OCI-LY7 (cell line): ENCODE data around the gene ADARB2. TPM values are rescaled to one million over a fixed set of nuclear protein-coding genes. Genes with fewer than 3 reads are reported as not detected.
"Not testable (repeated sequence)": the region's sequence is repeated elsewhere in the genome, so short reads cannot be mapped to it uniquely, and the experiment has no call there.

Source experiments
- BruUV-seq: library from RNA; stranded (reverse); fragments of 400-500 nt; replicated peaks from 2 replicates; lab custom pipeline; 2021; lab: Mats Ljungman, UMichigan
- CTCF ChIA-PET: fragments of 300-600 bp; sonication (Branson Sonifier 250); formaldehyde crosslinking; loops from one replicate; lab custom pipeline; 2022; ENCODE audit warnings: antibody characterized with exemption; ENCODE audit not compliant: unreplicated experiment; lab: Charles Lee
- POLR2A ChIA-PET: fragments of 300-600 bp; sonication (Branson Sonifier 250); formaldehyde crosslinking; loops from one replicate; lab custom pipeline; 2022; ENCODE audit warnings: antibody characterized with exemption; lab: Charles Lee
- DNase-seq: peaks from one replicate; pipeline ENCODE4 v3.0.0-alpha.2; 2015; ENCODE audit warnings: low spot score
- H2AFZ ChIP-seq: fragments of 200-600 bp; sonication (generic), shearing (Covaris generic); 2 replicates; pipeline ENCODE4 v1.6.1; 2014; ENCODE audit warnings: mild to moderate bottlenecking, antibody characterized with exemption, low read length, moderate library complexity
- H3K27ac ChIP-seq: fragments of 200-600 bp; sonication (generic); 2 replicates; pipeline ENCODE4 v1.5.1; 2014; ENCODE audit warnings: mixed run types, low read depth, mild to moderate bottlenecking, moderate library complexity, low read length, inconsistent platforms; ENCODE audit not compliant: poor library complexity, severe bottlenecking
- H3K36me3 ChIP-seq: fragments of 200-600 bp; sonication (generic); 2 replicates; pipeline ENCODE4 v1.6.1; 2014; ENCODE audit warnings: mild to moderate bottlenecking, antibody characterized with exemption, low read length, moderate library complexity, mixed read lengths; ENCODE audit not compliant: insufficient read depth
- H3K4me1 ChIP-seq: fragments of 200-600 bp; sonication (generic); 2 replicates; pipeline ENCODE4 v1.5.1; 2014; ENCODE audit warnings: mild to moderate bottlenecking, low read length; ENCODE audit not compliant: insufficient read depth, poor library complexity, severe bottlenecking
- H3K4me2 ChIP-seq: fragments of 200-600 bp; sonication (generic); 2 replicates; pipeline ENCODE4 v1.6.1; 2014; ENCODE audit warnings: mild to moderate bottlenecking, low read length
- H3K4me3 ChIP-seq: fragments of 200-600 bp; sonication (generic); 2 replicates; pipeline ENCODE4 v1.5.1; 2014; ENCODE audit warnings: mild to moderate bottlenecking, low read depth, low read length; ENCODE audit not compliant: poor library complexity, severe bottlenecking
- H3K79me2 ChIP-seq: fragments of 200-600 bp; sonication (generic); 2 replicates; pipeline ENCODE4 v1.6.1; 2016; ENCODE audit warnings: low read depth, mild to moderate bottlenecking, low read length, moderate library complexity, mixed read lengths; ENCODE audit not compliant: insufficient read depth
- H3K9me2 ChIP-seq: fragments of 200-600 bp; sonication (generic); 2 replicates; pipeline ENCODE4 v1.6.1; 2016; ENCODE audit warnings: mild to moderate bottlenecking, low read length, mixed read lengths; ENCODE audit not compliant: insufficient read depth
- H3K9me3 ChIP-seq: fragments of 200-600 bp; sonication (generic); 2 replicates; pipeline ENCODE4 v1.6.1; 2014; ENCODE audit warnings: mild to moderate bottlenecking, mixed run types, low read length, mixed read lengths
- H4K20me1 ChIP-seq: fragments of 200-600 bp; sonication (generic); 2 replicates; pipeline ENCODE4 v1.6.1; 2014; ENCODE audit warnings: mild to moderate bottlenecking, antibody characterized with exemption, low read length, moderate library complexity, mixed read lengths; ENCODE audit not compliant: insufficient read depth
- EZH2phosphoT487 ChIP-seq: fragments of 200-600 bp; sonication (generic); IDR thresholded peaks from 2 replicates; pipeline ENCODE4 v1.6.1; 2018; ENCODE audit warnings: low read depth, borderline replicate concordance, mild to moderate bottlenecking, mixed run types, antibody characterized with exemption, low read length, moderate library complexity, mixed read lengths
- intact Hi-C: fragments of 100-400 bp; cut with micrococcal nuclease; formaldehyde crosslinking; loops from one replicate; pipeline ENCODE4 v1.10.0; 2022; ENCODE audit not compliant: unreplicated experiment
- total RNA-seq, 2 experiments: library from RNA; depleted of rRNA in 1 of 2; stranded (reverse); fragments of >200 nt in 1 of 2; shearing (Covaris generic) in 1 of 2; gene quantifications; 2 replicates each; pipeline ENCODE4 v1.2.3, GENCODE V29; 2014 to 2022
- TF ChIP-seq, protein P1 (sequence below): fragments of 200-600 bp; sonication (generic); conservative IDR thresholded peaks from 2 replicates; pipeline ENCODE4 v1.5.1; 2014; ENCODE audit warnings: mild to moderate bottlenecking, antibody characterized with exemption, low read length, moderate library complexity, mixed read lengths

The ADARB2 gene
- total RNA-seq, 2 experiments from 2014 or later: 0.03 TPM; not detected in 1

DNA sequence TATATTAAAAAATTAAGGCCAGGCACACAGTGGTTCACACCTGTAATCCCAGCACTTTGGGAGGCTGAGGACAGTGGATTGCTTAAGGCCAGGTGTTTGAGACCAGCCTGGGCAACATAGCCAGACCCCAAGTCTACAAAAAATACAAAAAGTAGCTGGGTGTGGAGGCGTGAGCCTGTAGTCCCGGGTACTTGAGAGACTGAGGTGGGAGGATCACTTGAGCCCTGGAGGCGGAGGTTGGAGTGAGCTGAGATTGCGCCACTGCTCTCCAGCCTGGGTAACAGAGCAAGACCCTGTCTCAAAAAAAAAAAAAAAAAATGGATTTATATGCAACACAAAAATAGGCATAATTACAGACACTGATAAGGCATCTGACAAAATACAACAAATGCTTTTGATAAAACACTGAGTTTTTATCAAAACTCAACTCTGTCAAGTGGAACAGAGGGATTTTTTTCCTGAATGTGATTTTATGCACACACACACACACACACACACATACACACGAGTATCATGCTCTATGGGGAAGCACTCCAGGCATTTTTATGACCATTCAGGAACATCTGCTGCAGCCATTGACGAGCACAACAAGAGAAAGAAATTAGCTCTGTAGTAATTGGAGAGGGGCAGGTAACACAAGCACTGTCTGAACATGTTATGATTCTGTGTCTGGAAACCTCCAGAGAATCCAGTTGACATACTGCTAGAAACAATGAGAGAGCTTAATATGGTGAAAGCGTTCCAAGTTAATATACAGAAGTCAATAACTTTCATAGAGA, 488.0 kb downstream of the ADARB2 start:
- Histone ChIP-seq H4K20me1 (no peaks in the 10 kb centered on the region), H2AFZ (no peak overlapping the region), H3K27ac (no peak overlapping the region), H3K36me3 (no peaks in the 10 kb centered on the region), H3K4me3 (no peak overlapping the region), H3K9me2 (no peaks in the 10 kb centered on the region), H3K9me3 (no peaks in the 10 kb centered on the region), H3K4me2 (no peak overlapping the region), H3K4me1 (no peaks in the 10 kb centered on the region), H3K79me2 (no peaks in the 10 kb centered on the region)
- ChIA-PET POLR2A (interaction anchor here (0.6 kb wide), 1 partner anchor 1799 kb away, joined by 3 read pairs; no protein-coding TSS in a partner anchor), CTCF (no interaction called here)
- no peak for DNase-seq
- TF ChIP-seq EZH2phosphoT487: no peak
- TF ChIP-seq, protein P1, sequence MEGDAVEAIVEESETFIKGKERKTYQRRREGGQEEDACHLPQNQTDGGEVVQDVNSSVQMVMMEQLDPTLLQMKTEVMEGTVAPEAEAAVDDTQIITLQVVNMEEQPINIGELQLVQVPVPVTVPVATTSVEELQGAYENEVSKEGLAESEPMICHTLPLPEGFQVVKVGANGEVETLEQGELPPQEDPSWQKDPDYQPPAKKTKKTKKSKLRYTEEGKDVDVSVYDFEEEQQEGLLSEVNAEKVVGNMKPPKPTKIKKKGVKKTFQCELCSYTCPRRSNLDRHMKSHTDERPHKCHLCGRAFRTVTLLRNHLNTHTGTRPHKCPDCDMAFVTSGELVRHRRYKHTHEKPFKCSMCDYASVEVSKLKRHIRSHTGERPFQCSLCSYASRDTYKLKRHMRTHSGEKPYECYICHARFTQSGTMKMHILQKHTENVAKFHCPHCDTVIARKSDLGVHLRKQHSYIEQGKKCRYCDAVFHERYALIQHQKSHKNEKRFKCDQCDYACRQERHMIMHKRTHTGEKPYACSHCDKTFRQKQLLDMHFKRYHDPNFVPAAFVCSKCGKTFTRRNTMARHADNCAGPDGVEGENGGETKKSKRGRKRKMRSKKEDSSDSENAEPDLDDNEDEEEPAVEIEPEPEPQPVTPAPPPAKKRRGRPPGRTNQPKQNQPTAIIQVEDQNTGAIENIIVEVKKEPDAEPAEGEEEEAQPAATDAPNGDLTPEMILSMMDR: no peak
- intact Hi-C loops: no loop called here
- no TSS peak for BruUV-seq

DNA sequence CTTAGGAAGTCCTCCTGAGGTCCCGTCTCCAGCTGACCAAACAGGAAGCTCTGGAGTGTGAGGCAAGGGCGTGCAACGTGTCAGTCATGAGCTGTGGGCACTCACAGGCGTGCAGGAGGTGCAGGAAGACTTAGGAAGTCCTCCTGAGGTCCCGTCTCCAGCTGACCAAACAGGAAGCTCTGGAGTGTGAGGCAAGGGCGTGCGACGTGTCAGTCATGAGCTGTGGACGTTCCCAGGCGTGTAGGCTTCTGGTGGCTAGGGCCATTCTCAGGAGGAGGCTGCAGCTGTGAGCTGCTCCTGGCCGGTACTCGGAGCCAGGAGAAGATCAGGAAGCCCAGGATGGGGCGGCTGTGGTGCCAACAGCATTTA, 489.1 kb downstream of the ADARB2 start:
- H3K79me2 ChIP-seq, H3K9me2 ChIP-seq, H3K36me3 ChIP-seq, H3K4me2 ChIP-seq, H3K4me1 ChIP-seq, DNase-seq, intact Hi-C loops, H4K20me1 ChIP-seq, H3K27ac ChIP-seq, H3K4me3 ChIP-seq, BruUV-seq, CTCF ChIA-PET, H2AFZ ChIP-seq, H3K9me3 ChIP-seq: not testable (repeated sequence)
- POLR2A ChIA-PET: interaction anchor here (0.7 kb wide), 1 partner anchor 552 kb away, joined by 3 read pairs; no protein-coding TSS in a partner anchor

DNA sequence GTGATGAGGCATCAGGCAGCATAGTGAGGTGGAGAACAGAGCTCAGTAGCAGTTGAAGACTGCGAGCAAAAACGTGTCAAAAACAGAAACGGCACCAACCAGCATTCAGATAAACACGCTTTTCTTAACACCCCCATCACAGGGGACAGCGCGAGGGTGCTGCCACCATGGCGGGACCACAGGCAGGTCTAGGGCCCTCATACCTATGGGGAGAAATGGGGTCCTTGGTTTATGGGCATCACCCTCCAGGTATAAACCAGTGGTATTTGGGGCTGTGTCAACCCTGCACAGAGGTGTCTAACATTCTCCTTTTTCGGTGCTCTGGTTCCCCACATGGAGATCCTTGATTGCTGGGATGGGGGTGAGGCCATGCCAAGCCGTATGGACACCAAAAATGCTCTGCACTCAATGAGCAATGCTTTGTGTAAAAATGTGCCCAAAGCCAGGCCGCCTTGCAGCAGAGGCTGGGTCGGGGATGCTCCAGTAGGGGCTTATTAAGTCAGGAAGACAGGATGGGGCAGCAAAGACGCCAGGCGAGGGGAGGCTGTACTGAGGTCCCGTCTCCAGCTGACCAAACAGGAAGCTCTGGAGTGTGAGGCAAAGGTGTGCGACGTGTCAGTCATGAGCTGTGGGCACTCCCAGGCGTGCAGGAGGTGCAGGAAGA, 489.6 kb downstream of the ADARB2 start:
- Histone ChIP-seq H3K9me3 (no peaks in the 10 kb centered on the region), H3K4me2 (no peak overlapping the region), H4K20me1 (no peaks in the 10 kb centered on the region), H2AFZ (no peak overlapping the region), H3K9me2 (no peaks in the 10 kb centered on the region), H3K79me2 (no peaks in the 10 kb centered on the region), H3K4me1 (no peaks in the 10 kb centered on the region), H3K36me3 (no peaks in the 10 kb centered on the region), H3K27ac (no peak overlapping the region), H3K4me3 (no peak overlapping the region)
- BruUV-seq: no TSS peak
- no peak for DNase-seq
- ChIA-PET POLR2A (interaction anchor here (0.7 kb wide), 1 partner anchor 552 kb away, joined by 3 read pairs; no protein-coding TSS in a partner anchor), CTCF (no interaction called here)
- no peak for TF ChIP-seq EZH2phosphoT487
- TF ChIP-seq, protein P1: no peak
- intact Hi-C loops: no loop called here
